Measurements from ENCODE around the gene HUWE1.

DNA sequence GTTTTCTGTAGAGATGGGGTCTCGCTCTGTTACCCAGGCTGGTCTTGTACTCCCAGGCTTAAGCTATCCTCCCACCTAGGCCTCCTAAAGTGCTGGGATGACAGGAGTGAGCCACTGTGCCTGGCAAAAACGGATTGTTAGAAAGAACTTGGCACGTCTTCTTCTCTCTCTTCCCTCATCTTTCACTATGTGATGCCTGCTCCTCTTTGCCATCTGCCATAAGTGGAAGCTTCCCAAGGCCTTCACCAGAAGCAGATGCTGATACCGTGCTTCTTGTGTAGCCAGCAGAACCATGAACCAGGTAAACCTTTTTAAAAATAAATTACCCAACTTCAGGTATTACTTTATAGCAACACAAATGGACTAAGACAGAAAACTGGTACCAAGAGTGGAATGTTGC is 36.9 kb upstream of the HUWE1 start:
- TF ChIP-seq, protein P1, sequence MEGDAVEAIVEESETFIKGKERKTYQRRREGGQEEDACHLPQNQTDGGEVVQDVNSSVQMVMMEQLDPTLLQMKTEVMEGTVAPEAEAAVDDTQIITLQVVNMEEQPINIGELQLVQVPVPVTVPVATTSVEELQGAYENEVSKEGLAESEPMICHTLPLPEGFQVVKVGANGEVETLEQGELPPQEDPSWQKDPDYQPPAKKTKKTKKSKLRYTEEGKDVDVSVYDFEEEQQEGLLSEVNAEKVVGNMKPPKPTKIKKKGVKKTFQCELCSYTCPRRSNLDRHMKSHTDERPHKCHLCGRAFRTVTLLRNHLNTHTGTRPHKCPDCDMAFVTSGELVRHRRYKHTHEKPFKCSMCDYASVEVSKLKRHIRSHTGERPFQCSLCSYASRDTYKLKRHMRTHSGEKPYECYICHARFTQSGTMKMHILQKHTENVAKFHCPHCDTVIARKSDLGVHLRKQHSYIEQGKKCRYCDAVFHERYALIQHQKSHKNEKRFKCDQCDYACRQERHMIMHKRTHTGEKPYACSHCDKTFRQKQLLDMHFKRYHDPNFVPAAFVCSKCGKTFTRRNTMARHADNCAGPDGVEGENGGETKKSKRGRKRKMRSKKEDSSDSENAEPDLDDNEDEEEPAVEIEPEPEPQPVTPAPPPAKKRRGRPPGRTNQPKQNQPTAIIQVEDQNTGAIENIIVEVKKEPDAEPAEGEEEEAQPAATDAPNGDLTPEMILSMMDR (conservative IDR thresholded peaks at IDR 0.05; ENCODE audit: low read length): no peak
- TF ChIP-seq EZH2phosphoT487 (IDR thresholded peaks at IDR 0.05; ENCODE audit: borderline replicate concordance, low read depth, low read length): no peak
